CMK (cell line): Measurements from ENCODE around the gene COCH.

Experiments
- DNase-seq: peaks from one replicate; pipeline ENCODE4 v3.0.0-alpha.2; 2010; ENCODE audit warnings: low read depth

The COCH gene

GRCh38 chr14:30874120-30874998, at the start of gene COCH:
COCH (plus strand) TSS chr14:30874559; CDS start chr14:30874939, 380 bp downstream.
- DNase-seq = no peak

- DNase-seq = no peak
Observed at GRCh38 chr14:30826070-30826469, 48.3 kb upstream of the COCH start.

DNA sequence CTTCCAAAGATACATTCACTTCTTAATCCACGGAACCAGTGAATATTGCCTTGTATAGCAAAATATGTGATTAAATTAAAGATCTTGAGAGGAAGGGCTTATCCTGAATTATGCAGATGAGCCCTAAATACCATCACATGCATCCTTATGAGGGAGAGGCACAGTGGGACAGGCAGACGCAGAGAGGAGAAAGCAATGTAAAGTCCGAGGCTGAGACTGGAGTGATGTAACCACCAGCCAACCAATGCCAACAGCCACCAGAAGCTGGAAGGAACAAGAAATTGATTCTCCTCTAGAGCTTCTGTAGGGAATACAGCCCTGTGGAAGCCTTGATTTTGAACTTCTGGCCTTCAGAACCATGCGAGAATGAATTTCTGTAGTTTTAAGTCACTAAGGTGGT, 44.5 kb upstream of the COCH start:
- no peak for DNase-seq

DNA sequence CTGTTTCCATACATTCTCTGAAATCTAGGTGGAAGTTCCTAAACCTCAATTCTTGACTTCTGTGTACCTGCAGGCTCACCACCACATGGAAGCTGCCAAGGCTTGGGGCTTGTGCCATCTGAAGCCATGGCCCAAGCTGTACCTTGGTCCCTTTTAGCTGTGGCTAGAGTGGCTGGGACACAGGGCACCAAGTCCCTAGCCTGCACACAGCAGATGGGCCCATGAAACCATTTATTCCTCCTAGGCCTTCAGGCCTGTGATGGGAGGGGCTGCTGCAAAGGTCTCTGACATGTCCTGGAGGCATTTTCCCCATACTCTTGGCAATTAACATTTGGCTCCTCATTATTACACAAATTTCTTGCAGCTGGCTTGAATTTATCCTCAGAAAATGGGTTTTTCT, 40.0 kb upstream of the COCH start:
- no peak for DNase-seq

- DNase-seq = no peak
Observed at GRCh38 chr14:30838351-30838750, 36.0 kb upstream of the COCH start.

GRCh38 chr14:30840086-30840779, 34.1 kb upstream of the COCH start:
- DNase-seq = no peak

DNA sequence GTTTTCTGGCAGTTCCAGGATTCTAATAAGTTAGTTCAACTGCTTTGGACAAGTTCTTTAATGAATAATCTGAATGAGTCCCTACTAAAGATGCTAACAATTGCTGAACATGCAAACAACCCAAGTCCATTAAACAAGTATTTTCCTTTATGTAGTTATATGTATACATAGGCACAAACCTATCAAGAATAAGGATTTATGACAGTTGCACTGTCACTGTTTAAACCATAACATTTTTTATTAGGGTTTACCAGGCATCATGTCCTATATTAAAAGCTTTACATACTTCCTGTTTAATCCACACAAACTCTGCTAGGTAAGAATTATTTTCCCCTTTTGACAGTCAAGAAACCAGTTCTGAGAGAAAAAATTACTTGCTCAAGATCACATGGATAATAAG, 31.9 kb upstream of the COCH start:
- DNase-seq = no peak

- DNase-seq = no peak
Observed at GRCh38 chr14:30848449-30849240, 25.7 kb upstream of the COCH start.

GRCh38 chr14:30849354-30849753, 25.0 kb upstream of the COCH start:
- DNase-seq = no peak

DNA sequence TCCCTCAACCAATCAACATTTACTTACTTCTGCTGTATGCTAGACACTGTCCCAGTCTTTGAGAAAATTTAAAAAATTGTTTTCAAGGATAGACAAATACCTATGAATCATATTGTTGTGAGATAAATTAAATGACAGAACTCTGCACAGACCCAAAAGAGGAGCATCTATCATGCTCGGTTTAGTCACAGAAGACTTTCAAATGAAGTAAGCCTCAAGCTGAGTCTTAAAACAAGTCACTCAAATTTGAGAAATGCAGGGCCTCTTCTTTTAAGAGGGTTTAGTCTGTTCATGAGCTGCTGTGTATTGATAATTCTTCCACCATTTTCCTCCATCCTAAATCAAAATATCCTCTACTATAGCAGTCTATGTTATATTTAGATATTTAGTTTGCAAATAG, 24.4 kb upstream of the COCH start:
- no peak for DNase-seq

DNA sequence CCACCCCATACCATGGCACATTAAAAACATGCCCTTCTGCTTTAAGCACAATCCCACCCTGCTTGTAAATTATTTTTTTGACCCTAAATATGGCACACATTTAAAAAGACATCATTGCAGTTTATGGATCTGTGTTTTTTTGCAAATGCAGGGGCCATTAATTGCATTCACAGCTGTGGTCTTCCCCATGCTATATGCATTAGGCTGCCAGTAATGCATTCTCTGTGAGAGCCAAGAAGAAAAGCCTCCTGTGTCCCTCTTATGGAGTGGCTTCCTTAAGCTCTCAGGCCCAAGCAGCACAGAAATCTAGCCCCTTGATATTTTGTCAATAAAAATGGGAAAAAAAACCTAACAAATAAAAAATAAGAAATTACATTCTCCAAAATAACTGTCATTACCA, 20.4 kb upstream of the COCH start:
- DNase-seq = no peak

DNA sequence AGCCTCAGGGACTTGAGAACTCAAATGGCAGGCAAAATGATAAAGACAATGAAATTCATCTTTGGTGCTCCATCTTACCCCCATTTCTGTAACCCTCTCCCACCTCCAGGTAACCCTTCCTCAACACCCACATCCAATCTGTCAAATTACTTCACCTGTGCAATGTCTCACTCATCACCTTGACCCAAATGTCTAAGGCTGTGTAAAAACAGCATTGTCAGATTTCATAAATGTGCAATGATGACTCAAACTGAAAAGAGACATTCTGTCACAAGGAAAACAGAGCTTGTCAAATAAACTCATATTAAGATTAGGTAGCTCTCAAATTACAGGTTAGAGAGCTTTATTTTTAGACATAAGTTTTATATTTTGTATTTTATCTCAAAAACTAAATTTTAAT, 19.9 kb upstream of the COCH start:
- no peak for DNase-seq

DNA sequence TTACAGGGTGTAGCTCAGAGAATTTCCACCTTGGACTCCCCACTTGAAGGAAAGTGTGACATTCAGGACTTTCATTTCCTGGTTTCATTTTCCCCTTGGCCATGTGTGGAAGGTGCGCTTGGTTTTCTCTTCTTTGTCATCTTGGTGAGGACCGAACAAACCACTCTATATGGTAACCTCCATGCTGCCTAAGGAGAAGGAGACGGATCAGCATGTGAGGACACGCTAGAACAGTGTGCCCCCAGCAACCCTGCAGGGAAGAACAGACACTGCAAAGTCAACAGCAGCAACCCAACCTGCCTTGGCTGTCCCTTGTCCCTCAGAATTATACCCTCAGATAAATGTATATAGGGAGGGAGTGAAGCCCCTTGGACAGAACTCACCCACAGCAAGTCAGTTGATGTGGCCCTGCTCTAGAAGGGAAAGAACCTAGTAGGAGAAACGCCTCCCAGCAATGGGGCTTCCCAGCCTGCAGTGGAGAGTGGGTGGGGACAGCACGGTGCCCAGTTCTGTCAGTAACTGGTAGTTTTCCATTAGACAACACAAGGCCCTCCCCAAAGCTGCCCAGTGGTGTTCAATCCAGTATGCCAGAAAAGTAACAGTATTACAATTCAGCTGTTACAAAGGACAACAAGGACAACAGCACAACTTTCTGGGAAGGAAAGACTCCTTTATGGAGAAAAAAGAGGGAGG, 18.9 kb upstream of the COCH start:
- no peak for DNase-seq

- no peak for DNase-seq
Observed at GRCh38 chr14:30861200-30861599, 13.2 kb upstream of the COCH start.

DNA sequence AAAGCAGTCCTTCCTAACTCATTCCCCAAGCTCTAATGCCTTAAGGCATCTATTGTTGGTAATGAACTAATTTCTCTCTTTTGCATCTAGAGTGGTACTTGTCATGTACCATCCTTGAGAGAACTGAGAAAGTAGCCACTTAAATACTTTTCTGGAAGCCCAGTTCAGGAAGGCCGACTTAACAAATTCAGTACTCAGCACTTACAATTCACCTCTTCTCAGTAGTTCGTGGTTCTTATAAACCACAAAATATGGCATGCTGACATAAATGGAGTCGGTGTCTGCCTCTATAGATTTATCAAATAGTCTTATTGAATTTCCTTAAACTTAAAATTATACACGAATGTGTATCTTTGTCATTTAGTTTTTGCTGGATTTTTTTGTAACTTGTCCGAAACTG, 9.4 kb upstream of the COCH start:
- DNase-seq = no peak

DNA sequence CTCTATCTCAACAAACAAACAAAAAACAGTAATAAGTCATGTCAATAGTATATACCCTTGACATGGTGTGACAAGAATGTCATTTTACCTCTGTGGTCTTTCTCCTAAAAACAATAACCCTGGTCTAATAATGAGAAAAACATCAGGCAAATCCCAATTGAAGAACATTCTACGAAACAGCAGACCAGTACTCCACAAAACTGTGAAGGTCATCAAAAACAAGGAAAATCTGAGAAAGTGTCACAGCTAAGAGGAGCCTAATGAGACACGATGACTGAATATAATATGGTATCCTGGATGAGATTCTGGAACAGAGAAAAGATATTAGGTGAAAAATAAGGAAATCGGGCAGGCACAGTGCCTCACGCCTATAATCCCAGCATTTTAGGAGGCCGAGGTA, 5.6 kb upstream of the COCH start:
- DNase-seq = no peak

- DNase-seq = no peak
Observed at GRCh38 chr14:30869551-30870155, 4.7 kb upstream of the COCH start.

GRCh38 chr14:30872602-30873001, 1.8 kb upstream of the COCH start:
- DNase-seq = no peak

- DNase-seq = no peak
Observed at GRCh38 chr14:30873308-30874119, 845 bp upstream of the COCH start.

GRCh38 chr14:30874999-30875787, 834 bp downstream of the COCH start:
- DNase-seq = no peak
